Fibroblast of the aortic adventitia (primary cell): ENCODE results near the gene PALM2AKAP2. TPM values are rescaled to one million over a fixed set of nuclear protein-coding genes. Genes with fewer than 3 reads are reported as not detected.
A peak's percentile ranks its signal among the peaks of the same experiment; 100 is the strongest.

Experiments
- DNase-seq: peaks from one replicate; pipeline ENCODE4 v3.0.0-alpha.2; 2010; ENCODE audit warnings: low read depth
- H3K4me3 ChIP-seq: 2 replicates; pipeline ENCODE4 v1.5.1; 2011; ENCODE audit warnings: low read depth, mild to moderate bottlenecking, control low read depth, low read length, moderate library complexity
- CTCF ChIP-seq: IDR thresholded peaks from 2 replicates; pipeline ENCODE4 v1.5.1; 2011; ENCODE audit warnings: mild to moderate bottlenecking, low read length, control low read depth, inconsistent platforms; ENCODE audit not compliant: insufficient read depth
- total RNA-seq: library from RNA; depleted of rRNA; stranded (reverse); fragments of >200 nt; gene quantifications from 2 replicates; pipeline ENCODE4 v1.2.3, GENCODE V29; 2012; ENCODE audit warnings: low replicate concordance

The PALM2AKAP2 gene
- total RNA-seq, 1 donor, result 4.2 TPM

- peak; percentile 58 for DNase-seq
- no peak overlapping the region for H3K4me3 ChIP-seq
- TF ChIP-seq CTCF, result no peak
Observed at GRCh38 chr9:109769250-109769649, 10.7 kb upstream of the PALM2AKAP2 start.

- no peak for DNase-seq
- TF ChIP-seq CTCF, result no peak
Observed at GRCh38 chr9:109770101-109770500, 9.9 kb upstream of the PALM2AKAP2 start.

GRCh38 chr9:109771087-109771486 lies 8.9 kb upstream of the PALM2AKAP2 start:
- no peak overlapping the region for H3K4me3 ChIP-seq
- TF ChIP-seq CTCF, result no peak

More at GRCh38 chr9:109770101-109770500, 9.9 kb upstream of the PALM2AKAP2 start:
- H3K4me3 ChIP-seq, result no peak overlapping the region

GRCh38 chr9:109771796-109772531 lies 8.0 kb upstream of the PALM2AKAP2 start:
- no peak for TF ChIP-seq CTCF
- DNase-seq, result peak; percentile 58
- no peak overlapping the region for H3K4me3 ChIP-seq

More at GRCh38 chr9:109771087-109771486, 8.9 kb upstream of the PALM2AKAP2 start:
- DNase-seq, result peak; percentile 82

GRCh38 chr9:109775516-109775915 lies 4.5 kb upstream of the PALM2AKAP2 start:
- peak; percentile 43 for DNase-seq
- no peak for TF ChIP-seq CTCF
- no peak overlapping the region for H3K4me3 ChIP-seq

- TF ChIP-seq CTCF, result no peak
- no peak overlapping the region for H3K4me3 ChIP-seq
- DNase-seq, result no peak
Observed at GRCh38 chr9:109776391-109776790, 3.6 kb upstream of the PALM2AKAP2 start.

- DNase-seq, result peak; percentile 37
- H3K4me3 ChIP-seq, result peak overlapping the region; percentile 81
- no peak for TF ChIP-seq CTCF
Observed at GRCh38 chr9:109780453-109781033, 545 bp downstream of the PALM2AKAP2 start.
